ENCODE measurements around the gene NPTX1. TPM values are rescaled to one million over a fixed set of nuclear protein-coding genes. Genes with fewer than 3 reads are reported as not detected.

NPTX1 gene
- total and polyA plus RNA-seq, 9 of the 15 experiments (the other 6 are each of a cell fraction or from before 2014, with no cell fraction given) = 0.04 TPM; not detected in 8

- H3K27ac ChIP-seq (ENCODE audit: extremely low read depth, low read depth, low read length) = no peak overlapping the region
- in situ Hi-C loops (cut with MboI) (no loop called here), intact Hi-C loops (cut with micrococcal nuclease) (no loop called here)
- no peak overlapping the region for H3K9ac ChIP-seq (ENCODE audit: insufficient read depth in 1 of 2, low read depth in 2 of 2, low read length in 2 of 2)
- DNase-seq (ENCODE audit: extremely low read depth in 1 of 4, low spot score in 3 of 4) (no peak), FAIRE-seq (no peak), ATAC-seq (no peak)
- H3K27me3 ChIP-seq (ENCODE audit: control insufficient read depth in 2 of 2, insufficient read depth in 2 of 2, low read length in 2 of 2) = peaks cover 40 to 65% of the 10 kb centered on the region in 2 experiments; a peak in 3 of 5 replicates
- POLR2A ChIA-PET = interaction anchor here (0.7 to 1.6 kb wide), 2 partner anchors 11 to 441 kb away, joined by 5 read pairs; no protein-coding TSS in a partner anchor
- H2AFZ ChIP-seq (ENCODE audit: low read depth, low read length) = no peak overlapping the region
- H3K4me3 ChIP-seq = no peak overlapping the region
- no TSS peak for BruUV-seq (replicated peaks)
- H3K9me3 ChIP-seq (replicated peaks; ENCODE audit: control insufficient read depth, insufficient read depth, low read depth, low read length) = no peaks in the 10 kb centered on the region
- no peak overlapping the region for H3K4me2 ChIP-seq (ENCODE audit: insufficient read depth, low read length)
- no peaks in the 10 kb centered on the region for H3K9me1 ChIP-seq (ENCODE audit: control insufficient read depth, insufficient read depth, low read length)
- H3K79me2 ChIP-seq (ENCODE audit: control insufficient read depth, insufficient read depth, low read length) = no peaks in the 10 kb centered on the region
- TF ChIP-seq L3MBTL2 (IDR thresholded peaks at IDR 0.05) (no peak), JUNB (CRISPR knock-in tag; conservative IDR thresholded peaks at IDR 0.05) (no peak), ZNF324 (CRISPR knock-in tag; IDR thresholded peaks at IDR 0.05) (no peak), CREB5 (CRISPR knock-in tag; IDR thresholded peaks at IDR 0.05) (no peak), ATF1 (CRISPR knock-in tag; IDR thresholded peaks at IDR 0.05) (no peak), ATF1 (tag; IDR thresholded peaks at IDR 0.05) (no peak), ZBTB43 (CRISPR knock-in tag; IDR thresholded peaks at IDR 0.05) (no peak), SAFB2 (IDR thresholded peaks at IDR 0.05; ENCODE audit: borderline replicate concordance, low read depth, low read length, severe bottlenecking) (no peak), ZNF347 (CRISPR knock-in tag; IDR thresholded peaks at IDR 0.05; ENCODE audit: low read depth) (no peak), ZNF384 (IDR thresholded peaks at IDR 0.05; ENCODE audit: low read depth, low read length) (no peak), ZNF79 (CRISPR knock-in tag; IDR thresholded peaks at IDR 0.05; ENCODE audit: low read depth) (no peak), MEIS2 (IDR thresholded peaks at IDR 0.05; ENCODE audit: partially characterized antibody) (no peak), NCOA4 (IDR thresholded peaks at IDR 0.05; ENCODE audit: partially characterized antibody) (no peak), PBX2 (CRISPR knock-in tag; IDR thresholded peaks at IDR 0.05; ENCODE audit: low read depth) (no peak), PBX2 (tag; conservative IDR thresholded peaks at IDR 0.05; ENCODE audit: low read depth) (no peak), SMARCA5 (IDR thresholded peaks at IDR 0.05) (no peak), TRIM24 (IDR thresholded peaks at IDR 0.05) (no peak), RBM17 (IDR thresholded peaks at IDR 0.05; ENCODE audit: borderline replicate concordance, low read depth, low read length) (no peak), HMG20A (CRISPR knock-in tag; conservative IDR thresholded peaks at IDR 0.05) (no peak)
- H4K20me1 ChIP-seq (replicated peaks; ENCODE audit: control insufficient read depth, insufficient read depth, low read length) = peaks cover 4% of the 10 kb centered on the region; the same call in 1 of the 2 replicates
- peaks cover 0 to 12% of the 10 kb centered on the region in 2 experiments; a peak in 3 of 5 replicates for H3K4me1 ChIP-seq (replicated peaks in 1 of 2; ENCODE audit: control insufficient read depth in 2 of 2, insufficient read depth in 2 of 2, low read length in 2 of 2)
- H3K36me3 ChIP-seq (ENCODE audit: control insufficient read depth, insufficient read depth, low read length) = no peaks in the 10 kb centered on the region
- CTCF ChIA-PET (ENCODE audit: low intra/inter-chr PET ratio) = no interaction called here
These were observed 27.5 kb upstream of the NPTX1 start for GRCh38 chr17:80503921-80504320.
